DOHH2 (cell line): ENCODE results near the gene PML.
A peak's percentile ranks its signal among the peaks of the same experiment; 100 is the strongest.

Source experiments
- H3F3A ChIP-seq: fragments of 200-600 bp; sonication (generic), shearing (Covaris generic); 2 replicates; pipeline ENCODE4 v1.6.0; 2016; ENCODE audit warnings: antibody characterized with exemption, mild to moderate bottlenecking; ENCODE audit not compliant: control insufficient read depth, insufficient read depth
- H3K27ac ChIP-seq: fragments of 200-600 bp; sonication (generic); 2 replicates; pipeline ENCODE4 v1.5.1; 2014; ENCODE audit warnings: low read depth, mild to moderate bottlenecking, low read length, moderate library complexity
- H3K27me3 ChIP-seq: fragments of 200-600 bp; sonication (generic); 2 replicates; pipeline ENCODE4 v1.6.1; 2014; ENCODE audit warnings: mild to moderate bottlenecking, low read length, mixed read lengths; ENCODE audit not compliant: control insufficient read depth
- H3K36me3 ChIP-seq: fragments of 200-600 bp; sonication (generic); 2 replicates; pipeline ENCODE4 v1.6.1; 2014; ENCODE audit warnings: mild to moderate bottlenecking, low read length, moderate library complexity, mixed read lengths; ENCODE audit not compliant: control insufficient read depth
- H3K4me1 ChIP-seq: fragments of 200-600 bp; sonication (generic); 2 replicates; pipeline ENCODE4 v1.6.1; 2014; ENCODE audit warnings: mild to moderate bottlenecking, low read length, mixed read lengths; ENCODE audit not compliant: control insufficient read depth
- H3K4me2 ChIP-seq: fragments of 200-600 bp; sonication (generic); 2 replicates; pipeline ENCODE4 v1.6.0; 2014; ENCODE audit warnings: mild to moderate bottlenecking, low read length, moderate library complexity
- H3K4me3 ChIP-seq: fragments of 200-600 bp; sonication (generic); 2 replicates; pipeline ENCODE4 v1.5.1; 2014; ENCODE audit warnings: mild to moderate bottlenecking, low read length, mixed read lengths
- H3K79me2 ChIP-seq: fragments of 200-600 bp; sonication (generic); 2 replicates; pipeline ENCODE4 v1.6.1; 2014; ENCODE audit warnings: mild to moderate bottlenecking, low read length, mixed read lengths; ENCODE audit not compliant: control insufficient read depth
- H3K9me2 ChIP-seq: fragments of 200-600 bp; sonication (generic); replicated peaks from 2 replicates; pipeline ENCODE4 v1.6.1; 2014; ENCODE audit warnings: mild to moderate bottlenecking, low read length, mixed read lengths; ENCODE audit not compliant: control insufficient read depth
- H3K9me3 ChIP-seq: fragments of 200-600 bp; sonication (generic); 2 replicates; pipeline ENCODE4 v1.6.1; 2014; ENCODE audit warnings: antibody characterized with exemption, low read length, mixed read lengths; ENCODE audit not compliant: control insufficient read depth, insufficient read depth
- H4K20me1 ChIP-seq: fragments of 200-600 bp; sonication (generic); 2 replicates; pipeline ENCODE4 v1.6.0; 2014; ENCODE audit warnings: low read depth, mild to moderate bottlenecking, antibody characterized with exemption, low read length, moderate library complexity; ENCODE audit not compliant: control insufficient read depth, insufficient read depth
- CTCF ChIP-seq: fragments of 200-600 bp; sonication (generic); IDR thresholded peaks from one replicate; pipeline ENCODE4 v1.5.1; 2014; ENCODE audit warnings: antibody characterized with exemption, mild to moderate bottlenecking, low read depth, low read length; ENCODE audit not compliant: poor library complexity, severe bottlenecking
- EZH2phosphoT487 ChIP-seq: fragments of 200-600 bp; sonication (generic); IDR thresholded peaks from 2 replicates; pipeline ENCODE4 v1.6.1; 2017; ENCODE audit warnings: borderline replicate concordance, mild to moderate bottlenecking, antibody characterized with exemption, low read length, moderate library complexity, mixed read lengths

Gene PML

GRCh38 chr15:73955861-73956742 is 38.4 kb upstream of the PML start:
- Histone ChIP-seq H3K79me2 (no peaks in the 10 kb centered on the region), H3K27ac (no peak overlapping the region), H4K20me1 (no peaks in the 10 kb centered on the region), H3K9me3 (no peaks in the 10 kb centered on the region), H3K27me3 (peaks cover 7% of the 10 kb centered on the region; the same call in 1 of the 2 replicates), H3K4me2 (no peak overlapping the region), H3K9me2 (no peaks in the 10 kb centered on the region), H3K36me3 (no peaks in the 10 kb centered on the region), H3F3A (peaks cover 2% of the 10 kb centered on the region; the same call in 1 of the 2 replicates), H3K4me3 (no peak overlapping the region), H3K4me1 (peaks cover 19% of the 10 kb centered on the region)
- TF ChIP-seq CTCF, result no peak
- no peak for TF ChIP-seq EZH2phosphoT487

- Histone ChIP-seq H4K20me1 (no peaks in the 10 kb centered on the region), H3K4me2 (no peak overlapping the region), H3K27ac (no peak overlapping the region), H3K9me2 (no peaks in the 10 kb centered on the region), H3K36me3 (no peaks in the 10 kb centered on the region), H3F3A (peaks cover 2% of the 10 kb centered on the region; the same call in 1 of the 2 replicates), H3K27me3 (peaks cover 7% of the 10 kb centered on the region; the same call in 1 of the 2 replicates), H3K4me1 (peaks cover 15% of the 10 kb centered on the region), H3K9me3 (no peaks in the 10 kb centered on the region), H3K4me3 (no peak overlapping the region), H3K79me2 (no peaks in the 10 kb centered on the region)
- TF ChIP-seq CTCF (no peak), EZH2phosphoT487 (no peak)
These were observed 37.8 kb upstream of the PML start for GRCh38 chr15:73956743-73957135.

GRCh38 chr15:73957276-73957675 is 37.2 kb upstream of the PML start:
- no peak for TF ChIP-seq EZH2phosphoT487
- peak; percentile 6 for TF ChIP-seq CTCF
- Histone ChIP-seq H3K79me2 (no peaks in the 10 kb centered on the region), H3F3A (peaks cover 2% of the 10 kb centered on the region; the same call in 1 of the 2 replicates), H4K20me1 (no peaks in the 10 kb centered on the region), H3K4me2 (no peak overlapping the region), H3K36me3 (no peaks in the 10 kb centered on the region), H3K9me3 (no peaks in the 10 kb centered on the region), H3K27me3 (peaks cover 7% of the 10 kb centered on the region; the same call in 1 of the 2 replicates), H3K4me1 (peaks cover 15% of the 10 kb centered on the region), H3K4me3 (no peak overlapping the region), H3K9me2 (no peaks in the 10 kb centered on the region), H3K27ac (no peak overlapping the region)
